Measurements from ENCODE around the gene SERP2.
A peak's percentile ranks its signal among the peaks of the same experiment; 100 is the strongest.

SERP2 gene

GRCh38 chr13:44347301-44347700 lies 26.3 kb upstream of the SERP2 start:
- no peak for DNase-seq (ENCODE audit: insufficient read length, low spot score)
- no peak for FAIRE-seq
- TF ChIP-seq POLR2A (IDR thresholded peaks at IDR 0.05; ENCODE audit: low read depth, low read length) = no peak

GRCh38 chr13:44347949-44348348 lies 25.7 kb upstream of the SERP2 start:
- DNase-seq (ENCODE audit: insufficient read length, low spot score) = no peak
- no peak for FAIRE-seq
- no peak for TF ChIP-seq POLR2A (IDR thresholded peaks at IDR 0.05; ENCODE audit: low read depth, low read length)

- DNase-seq (ENCODE audit: insufficient read length, low spot score) = no peak
- no peak for FAIRE-seq
- TF ChIP-seq POLR2A (IDR thresholded peaks at IDR 0.05; ENCODE audit: low read depth, low read length) = no peak
Measured at GRCh38 chr13:44350775-44351504, 22.7 kb upstream of the SERP2 start.

- DNase-seq (ENCODE audit: insufficient read length, low spot score) = no peak
- no peak for FAIRE-seq
- no peak for TF ChIP-seq POLR2A (IDR thresholded peaks at IDR 0.05; ENCODE audit: low read depth, low read length)
Measured at GRCh38 chr13:44351505-44351854, 22.1 kb upstream of the SERP2 start.

GRCh38 chr13:44352202-44352601 lies 21.4 kb upstream of the SERP2 start:
- FAIRE-seq (no peak), DNase-seq (ENCODE audit: insufficient read length, low spot score) (no peak)
- no peak for TF ChIP-seq POLR2A (IDR thresholded peaks at IDR 0.05; ENCODE audit: low read depth, low read length)

- DNase-seq (ENCODE audit: insufficient read length, low spot score) (no peak), FAIRE-seq (no peak)
- no peak for TF ChIP-seq POLR2A (IDR thresholded peaks at IDR 0.05; ENCODE audit: low read depth, low read length)
Measured at GRCh38 chr13:44352671-44353070, 21.0 kb upstream of the SERP2 start.

- no peak for TF ChIP-seq POLR2A (IDR thresholded peaks at IDR 0.05; ENCODE audit: low read depth, low read length)
- no peak for FAIRE-seq
- DNase-seq (ENCODE audit: insufficient read length, low spot score) = no peak
Measured at GRCh38 chr13:44354331-44354730, 19.3 kb upstream of the SERP2 start.

- DNase-seq (ENCODE audit: insufficient read length, low spot score) (no peak), FAIRE-seq (no peak)
- TF ChIP-seq POLR2A (IDR thresholded peaks at IDR 0.05; ENCODE audit: low read depth, low read length) = no peak
Measured at GRCh38 chr13:44354884-44355283, 18.7 kb upstream of the SERP2 start.

- DNase-seq (ENCODE audit: insufficient read length, low spot score) = no peak
- FAIRE-seq = no peak
- no peak for TF ChIP-seq POLR2A (IDR thresholded peaks at IDR 0.05; ENCODE audit: low read depth, low read length)
Measured at GRCh38 chr13:44355621-44356020, 18.0 kb upstream of the SERP2 start.

GRCh38 chr13:44359983-44360375 lies 13.6 kb upstream of the SERP2 start:
- FAIRE-seq = no peak
- no peak for TF ChIP-seq POLR2A (IDR thresholded peaks at IDR 0.05; ENCODE audit: low read depth, low read length)

GRCh38 chr13:44362394-44363040 lies 11.1 kb upstream of the SERP2 start:
- DNase-seq (ENCODE audit: insufficient read length, low spot score) (no peak), FAIRE-seq (no peak)
- no peak for TF ChIP-seq POLR2A (IDR thresholded peaks at IDR 0.05; ENCODE audit: low read depth, low read length)

More at GRCh38 chr13:44359983-44360375, 13.6 kb upstream of the SERP2 start:
- DNase-seq (ENCODE audit: insufficient read length, low spot score) = no peak

- DNase-seq (ENCODE audit: insufficient read length, low spot score) = no peak
- no peak for TF ChIP-seq POLR2A (IDR thresholded peaks at IDR 0.05; ENCODE audit: low read depth, low read length)
- no peak for FAIRE-seq
Measured at GRCh38 chr13:44363631-44364344, 9.8 kb upstream of the SERP2 start.

- FAIRE-seq (peak; percentile 20), DNase-seq (ENCODE audit: insufficient read length, low spot score) (peak; percentile 38)
- TF ChIP-seq POLR2A (IDR thresholded peaks at IDR 0.05; ENCODE audit: low read depth, low read length) = no peak
Measured at GRCh38 chr13:44364345-44365000, 9.2 kb upstream of the SERP2 start.

- no peak for DNase-seq (ENCODE audit: insufficient read length, low spot score)
- TF ChIP-seq POLR2A (IDR thresholded peaks at IDR 0.05; ENCODE audit: low read depth, low read length) = no peak
- FAIRE-seq = no peak
Measured at GRCh38 chr13:44365008-44365407, 8.6 kb upstream of the SERP2 start.

All from H54 (cell line).